SK-N-SH treated with all-trans-retinoic acid at 6 μM for 48 hours (cell line): ENCODE measurements around the gene LARGE1.

Source experiments
- ATAC-seq: fragments of 200-7000 bp; cut with Tn5 transposase; 3 replicates; pipeline ENCODE4 v1.9.1; 2020; ENCODE audit warnings: mild to moderate bottlenecking, moderate library complexity
- ARNTL ChIP-seq: fragments of 450-650 bp; formaldehyde crosslinking; IDR thresholded peaks from 2 replicates; pipeline ENCODE4 v1.5.0; 2020; ENCODE audit warnings: low read depth, mild to moderate bottlenecking, moderate library complexity, borderline replicate concordance
- BACH2 ChIP-seq: fragments of 250-450 bp; sonication (Bioruptor Pico); IDR thresholded peaks from 2 replicates; pipeline ENCODE4 v1.9.0; 2021; ENCODE audit warnings: mild to moderate bottlenecking, borderline replicate concordance
- CSDC2 ChIP-seq: fragments of 250-450 bp; sonication (Bioruptor Pico); IDR thresholded peaks from 2 replicates; pipeline ENCODE4 v1.5.0; 2020; ENCODE audit warnings: mild to moderate bottlenecking, moderate library complexity
- CSRNP3 ChIP-seq: fragments of 250-450 bp; sonication (Bioruptor Pico); IDR thresholded peaks from 2 replicates; pipeline ENCODE4 v1.5.1; 2021; ENCODE audit warnings: mild to moderate bottlenecking, moderate library complexity
- GLIS3 ChIP-seq: fragments of 250-450 bp; sonication (Bioruptor Pico); IDR thresholded peaks from 2 replicates; pipeline ENCODE4 v1.5.0; 2020; ENCODE audit warnings: mild to moderate bottlenecking, moderate library complexity
- ISL1 ChIP-seq: fragments of 250-450 bp; sonication (Bioruptor Pico); IDR thresholded peaks from 2 replicates; pipeline ENCODE4 v2.1.2; 2022; ENCODE audit warnings: mild to moderate bottlenecking, moderate library complexity
- OSR1 ChIP-seq: fragments of 250-450 bp; sonication (Bioruptor Pico); IDR thresholded peaks from 2 replicates; pipeline ENCODE4 v1.8.0; 2022; ENCODE audit warnings: moderate library complexity, mild to moderate bottlenecking, inconsistent platforms
- PPARA ChIP-seq: fragments of 250-450 bp; sonication (Bioruptor Pico); IDR thresholded peaks from 2 replicates; pipeline ENCODE4 v1.5.0; 2020; ENCODE audit warnings: mild to moderate bottlenecking, borderline replicate concordance
- RARB ChIP-seq: fragments of 250-450 bp; sonication (Bioruptor Pico); IDR thresholded peaks from 2 replicates; pipeline ENCODE4 v1.8.0; 2021; ENCODE audit warnings: mild to moderate bottlenecking, moderate library complexity
- SNAI2 ChIP-seq: fragments of 250-450 bp; sonication (Bioruptor Pico); IDR thresholded peaks from 2 replicates; pipeline ENCODE4 v1.5.0; 2020; ENCODE audit warnings: mild to moderate bottlenecking, moderate library complexity
- TCF4 ChIP-seq: fragments of 250-450 bp; sonication (Bioruptor Pico); IDR thresholded peaks from 2 replicates; pipeline ENCODE4 v1.8.0; 2021; ENCODE audit warnings: mild to moderate bottlenecking, moderate library complexity, borderline replicate concordance
- TOX ChIP-seq: fragments of 250-450 bp; sonication (Bioruptor Pico); IDR thresholded peaks from 2 replicates; pipeline ENCODE4 v1.8.0; 2021; ENCODE audit warnings: mild to moderate bottlenecking, moderate library complexity, borderline replicate concordance
- ZC3H10 ChIP-seq: fragments of 250-450 bp; sonication (Bioruptor Pico); IDR thresholded peaks from 2 replicates; pipeline ENCODE4 v1.5.1; 2021; ENCODE audit warnings: mild to moderate bottlenecking, moderate library complexity
- ZFP3 ChIP-seq: fragments of 250-450 bp; sonication (Bioruptor Pico); IDR thresholded peaks from 2 replicates; pipeline ENCODE4 v1.5.0; 2020; ENCODE audit warnings: mild to moderate bottlenecking, moderate library complexity
- ZFP30 ChIP-seq: fragments of 450-650 bp; formaldehyde crosslinking; IDR thresholded peaks from 2 replicates; pipeline ENCODE4 v1.5.0; 2022; ENCODE audit warnings: mild to moderate bottlenecking, moderate library complexity
- ZNF565 ChIP-seq: fragments of 450-650 bp; formaldehyde crosslinking; conservative IDR thresholded peaks from 2 replicates; pipeline ENCODE4 v1.5.0; 2020; ENCODE audit warnings: low read depth, mild to moderate bottlenecking, moderate library complexity
- ZNF70 ChIP-seq: fragments of 450-650 bp; formaldehyde crosslinking; IDR thresholded peaks from 2 replicates; pipeline ENCODE4 v1.5.0; 2020; ENCODE audit warnings: mild to moderate bottlenecking, moderate library complexity
- ZNF8 ChIP-seq: fragments of 450-650 bp; formaldehyde crosslinking; IDR thresholded peaks from 2 replicates; pipeline ENCODE4 v1.5.0; 2020; ENCODE audit warnings: mild to moderate bottlenecking, moderate library complexity
- TF ChIP-seq, protein P1 (sequence below): fragments of 250-450 bp; sonication (Bioruptor Pico); IDR thresholded peaks from 2 replicates; pipeline ENCODE4 v1.8.0; 2021; ENCODE audit warnings: low read depth, mild to moderate bottlenecking, moderate library complexity, borderline replicate concordance
- TF ChIP-seq, protein P2 (sequence below): fragments of 250-450 bp; sonication (Bioruptor Pico); IDR thresholded peaks from 2 replicates; pipeline ENCODE4 v1.5.1; 2020; ENCODE audit warnings: low read depth, mild to moderate bottlenecking, moderate library complexity
- TF ChIP-seq, protein P3 (sequence below): fragments of 250-450 bp; sonication (Bioruptor Pico); IDR thresholded peaks from 2 replicates; pipeline ENCODE4 v1.8.0; 2020; ENCODE audit warnings: mild to moderate bottlenecking, moderate library complexity, borderline replicate concordance

LARGE1 gene

DNA sequence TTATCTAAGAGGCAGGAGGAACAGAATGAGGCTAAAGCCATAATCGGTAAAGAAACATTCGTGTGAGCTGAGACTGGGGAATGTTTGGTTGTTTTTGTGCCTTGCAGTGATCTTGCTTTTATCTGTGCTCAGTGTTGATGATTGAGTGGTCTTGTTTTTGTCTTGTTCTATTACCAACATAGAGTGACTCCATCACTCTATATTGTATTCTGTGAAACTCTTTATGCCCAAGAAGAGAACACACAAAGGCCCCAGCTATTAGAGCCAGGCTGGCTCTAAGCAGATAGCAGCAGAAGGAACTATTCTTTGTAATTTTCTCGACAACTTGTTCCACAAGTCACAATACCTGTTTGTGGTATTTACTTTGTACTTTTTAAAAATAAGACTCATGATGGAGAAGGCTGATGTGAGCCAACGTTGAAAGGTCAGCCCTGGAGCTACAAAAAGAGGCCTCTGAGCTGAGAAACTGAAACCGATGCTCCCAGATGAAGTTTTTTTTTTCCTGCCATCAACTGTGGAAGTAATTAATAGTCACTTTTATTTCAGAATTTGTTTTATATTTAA lies 68.4 kb downstream of the LARGE1 start:
- ATAC-seq = no peak
- TF ChIP-seq ZFP3 (CRISPR knock-in tag) = no peak
- TF ChIP-seq, protein P1, sequence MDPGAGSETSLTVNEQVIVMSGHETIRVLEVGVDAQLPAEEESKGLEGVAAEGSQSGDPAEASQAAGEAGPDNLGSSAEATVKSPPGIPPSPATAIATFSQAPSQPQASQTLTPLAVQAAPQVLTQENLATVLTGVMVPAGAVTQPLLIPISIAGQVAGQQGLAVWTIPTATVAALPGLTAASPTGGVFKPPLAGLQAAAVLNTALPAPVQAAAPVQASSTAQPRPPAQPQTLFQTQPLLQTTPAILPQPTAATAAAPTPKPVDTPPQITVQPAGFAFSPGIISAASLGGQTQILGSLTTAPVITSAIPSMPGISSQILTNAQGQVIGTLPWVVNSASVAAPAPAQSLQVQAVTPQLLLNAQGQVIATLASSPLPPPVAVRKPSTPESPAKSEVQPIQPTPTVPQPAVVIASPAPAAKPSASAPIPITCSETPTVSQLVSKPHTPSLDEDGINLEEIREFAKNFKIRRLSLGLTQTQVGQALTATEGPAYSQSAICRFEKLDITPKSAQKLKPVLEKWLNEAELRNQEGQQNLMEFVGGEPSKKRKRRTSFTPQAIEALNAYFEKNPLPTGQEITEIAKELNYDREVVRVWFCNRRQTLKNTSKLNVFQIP (CRISPR knock-in tag) = no peak
- TF ChIP-seq, protein P2, sequence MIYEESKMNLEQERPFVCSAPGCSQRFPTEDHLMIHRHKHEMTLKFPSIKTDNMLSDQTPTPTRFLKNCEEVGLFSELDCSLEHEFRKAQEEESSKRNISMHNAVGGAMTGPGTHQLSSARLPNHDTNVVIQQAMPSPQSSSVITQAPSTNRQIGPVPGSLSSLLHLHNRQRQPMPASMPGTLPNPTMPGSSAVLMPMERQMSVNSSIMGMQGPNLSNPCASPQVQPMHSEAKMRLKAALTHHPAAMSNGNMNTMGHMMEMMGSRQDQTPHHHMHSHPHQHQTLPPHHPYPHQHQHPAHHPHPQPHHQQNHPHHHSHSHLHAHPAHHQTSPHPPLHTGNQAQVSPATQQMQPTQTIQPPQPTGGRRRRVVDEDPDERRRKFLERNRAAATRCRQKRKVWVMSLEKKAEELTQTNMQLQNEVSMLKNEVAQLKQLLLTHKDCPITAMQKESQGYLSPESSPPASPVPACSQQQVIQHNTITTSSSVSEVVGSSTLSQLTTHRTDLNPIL (CRISPR knock-in tag) = no peak
- TF ChIP-seq ZC3H10 (CRISPR knock-in tag) = no peak

GRCh38 chr22:33851240-33851639 lies 69.0 kb downstream of the LARGE1 start:
- TF ChIP-seq, protein P2 (CRISPR knock-in tag) = no peak
- TF ChIP-seq PPARA (CRISPR knock-in tag) (no peak), CSDC2 (CRISPR knock-in tag) (no peak), ZNF565 (CRISPR knock-in tag) (no peak), ZNF8 (CRISPR knock-in tag) (no peak), ZFP30 (CRISPR knock-in tag) (no peak), RARB (no peak), BACH2 (CRISPR knock-in tag) (no peak), CSRNP3 (CRISPR knock-in tag) (no peak), ARNTL (no peak), OSR1 (CRISPR knock-in tag) (no peak), ZNF70 (CRISPR knock-in tag) (no peak), TCF4 (CRISPR knock-in tag) (no peak), SNAI2 (CRISPR knock-in tag) (no peak), ISL1 (CRISPR knock-in tag) (no peak), ZC3H10 (CRISPR knock-in tag) (no peak), ZFP3 (CRISPR knock-in tag) (no peak), GLIS3 (CRISPR knock-in tag) (no peak)
- TF ChIP-seq, protein P1 (CRISPR knock-in tag) = no peak
- TF ChIP-seq, protein P3, sequence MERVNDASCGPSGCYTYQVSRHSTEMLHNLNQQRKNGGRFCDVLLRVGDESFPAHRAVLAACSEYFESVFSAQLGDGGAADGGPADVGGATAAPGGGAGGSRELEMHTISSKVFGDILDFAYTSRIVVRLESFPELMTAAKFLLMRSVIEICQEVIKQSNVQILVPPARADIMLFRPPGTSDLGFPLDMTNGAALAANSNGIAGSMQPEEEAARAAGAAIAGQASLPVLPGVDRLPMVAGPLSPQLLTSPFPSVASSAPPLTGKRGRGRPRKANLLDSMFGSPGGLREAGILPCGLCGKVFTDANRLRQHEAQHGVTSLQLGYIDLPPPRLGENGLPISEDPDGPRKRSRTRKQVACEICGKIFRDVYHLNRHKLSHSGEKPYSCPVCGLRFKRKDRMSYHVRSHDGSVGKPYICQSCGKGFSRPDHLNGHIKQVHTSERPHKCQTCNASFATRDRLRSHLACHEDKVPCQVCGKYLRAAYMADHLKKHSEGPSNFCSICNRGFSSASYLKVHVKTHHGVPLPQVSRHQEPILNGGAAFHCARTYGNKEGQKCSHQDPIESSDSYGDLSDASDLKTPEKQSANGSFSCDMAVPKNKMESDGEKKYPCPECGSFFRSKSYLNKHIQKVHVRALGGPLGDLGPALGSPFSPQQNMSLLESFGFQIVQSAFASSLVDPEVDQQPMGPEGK = no peak
- no peak for ATAC-seq

- TF ChIP-seq ARNTL (no peak), OSR1 (CRISPR knock-in tag) (no peak), ZC3H10 (CRISPR knock-in tag) (no peak), ZNF565 (CRISPR knock-in tag) (no peak), BACH2 (CRISPR knock-in tag) (no peak), TCF4 (CRISPR knock-in tag) (no peak), ZNF70 (CRISPR knock-in tag) (no peak), PPARA (CRISPR knock-in tag) (no peak), TOX (CRISPR knock-in tag) (no peak), ISL1 (CRISPR knock-in tag) (no peak)
- TF ChIP-seq, protein P3 = no peak
- ATAC-seq = no peak
Measured at GRCh38 chr22:33850724-33851123, 69.6 kb downstream of the LARGE1 start.
